Activated T-helper 2 cell treated with anti-CD3 and anti-CD28 coated beads, Interferon-gamma antibody, Interleukin-2, Interleukin-4, amounts not matched to agents 10 μg/mL and 5 μg/mL and 100 μg/mL, durations not matched to agents 14 hours and 24 hours and 36 hours (primary cell): Measurements from ENCODE around the gene IGSF21. TPM values are rescaled to one million over a fixed set of nuclear protein-coding genes. Genes with fewer than 3 reads are reported as not detected.

Experiments used
- DNase-seq: peaks from one replicate; pipeline ENCODE4 v3.0.0; 2021; ENCODE audit warnings: low spot score
- H3K27ac Mint-ChIP-seq: one replicate; pipeline ENCODE4 v1.8.0; 2021; ENCODE audit warnings: mixed read lengths
- H3K27me3 Mint-ChIP-seq: one replicate; pipeline ENCODE4 v1.8.0; 2021; ENCODE audit warnings: low read depth, mixed read lengths
- H3K36me3 Mint-ChIP-seq: one replicate; pipeline ENCODE4 v1.8.0; 2021; ENCODE audit warnings: low read depth, mixed read lengths
- H3K4me1 Mint-ChIP-seq: one replicate; pipeline ENCODE4 v1.8.0; 2021; ENCODE audit warnings: low read depth, mixed read lengths
- H3K4me3 Mint-ChIP-seq: one replicate; pipeline ENCODE4 v1.8.0; 2021; ENCODE audit warnings: low read depth, mild to moderate bottlenecking, moderate library complexity, mixed read lengths
- H3K9me3 Mint-ChIP-seq: one replicate; pipeline ENCODE4 v1.8.0; 2021; ENCODE audit warnings: mixed read lengths
- intact Hi-C: fragments of 100-400 bp; cut with micrococcal nuclease; formaldehyde crosslinking; loops from one replicate; pipeline ENCODE4 v1.15.1; 2023
- total RNA-seq: library from RNA; stranded (reverse); gene quantifications from 2 replicates; pipeline ENCODE4 v1.2.3, GENCODE V29; 2022

IGSF21 gene
- total RNA-seq, 1 donor from 2014 or later: not detected

DNA sequence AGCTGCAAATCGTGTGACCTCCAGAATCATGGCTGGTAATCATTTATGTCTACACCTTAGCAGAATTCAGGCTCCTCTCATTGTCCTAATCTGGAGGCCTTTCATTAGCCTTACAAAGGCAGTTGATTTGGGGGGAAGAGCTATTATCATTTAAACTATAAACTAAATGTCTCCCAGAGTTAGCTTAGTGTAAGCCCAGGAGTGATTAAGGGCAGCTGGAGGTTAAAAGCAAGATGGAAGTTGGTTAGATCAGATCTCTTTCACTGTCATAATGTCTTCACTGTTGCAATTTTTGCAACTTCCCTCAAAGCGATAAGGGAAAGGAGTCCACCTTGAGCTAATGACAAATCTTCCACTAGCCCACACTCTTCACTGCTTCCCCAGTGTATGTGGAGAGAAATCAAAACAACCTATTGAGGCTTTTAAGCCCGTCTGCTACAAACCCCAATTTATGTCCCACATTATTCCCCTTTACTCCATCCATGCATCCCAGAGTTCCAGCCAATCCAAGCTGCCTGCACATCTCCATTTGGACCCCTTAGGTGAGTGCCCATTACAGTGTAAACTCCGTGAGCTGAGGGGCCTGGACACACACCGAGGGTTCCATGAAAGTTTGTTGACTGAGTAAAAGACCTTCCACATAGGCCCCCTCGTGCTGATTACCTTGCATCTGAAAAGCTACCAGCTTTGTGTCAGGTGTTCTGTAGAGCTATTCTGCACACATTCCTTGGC is 311.7 kb downstream of the IGSF21 start:
- Mint-ChIP-seq H3K27me3 (no peaks in the 10 kb centered on the region), H3K4me3 (no peak overlapping the region), H3K4me1 (no peaks in the 10 kb centered on the region), H3K36me3 (no peaks in the 10 kb centered on the region), H3K27ac (no peak overlapping the region), H3K9me3 (no peaks in the 10 kb centered on the region)
- DNase-seq: no peak
- intact Hi-C loops: no loop called here

DNA sequence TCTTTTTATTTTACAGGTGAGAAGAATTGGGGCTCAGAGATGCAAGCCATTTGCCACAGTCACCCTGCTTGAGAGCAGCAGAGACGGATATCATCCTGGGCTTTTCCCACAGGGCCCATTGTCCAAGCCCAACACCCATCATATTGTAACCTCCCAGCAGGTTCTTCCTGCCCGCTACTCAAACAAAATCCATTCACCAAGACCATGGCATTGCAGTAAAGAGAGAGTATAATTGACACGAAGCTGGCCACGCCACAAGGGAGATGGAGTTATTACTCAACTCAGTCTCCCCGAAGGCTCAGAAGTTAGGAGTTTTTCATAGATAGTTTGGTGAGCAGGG is 312.2 kb downstream of the IGSF21 start:
- DNase-seq: no peak
- Mint-ChIP-seq H3K4me3 (no peak overlapping the region), H3K36me3 (no peaks in the 10 kb centered on the region), H3K27ac (no peak overlapping the region), H3K27me3 (no peaks in the 10 kb centered on the region), H3K4me1 (no peaks in the 10 kb centered on the region), H3K9me3 (no peaks in the 10 kb centered on the region)
- intact Hi-C loops: no loop called here

DNA sequence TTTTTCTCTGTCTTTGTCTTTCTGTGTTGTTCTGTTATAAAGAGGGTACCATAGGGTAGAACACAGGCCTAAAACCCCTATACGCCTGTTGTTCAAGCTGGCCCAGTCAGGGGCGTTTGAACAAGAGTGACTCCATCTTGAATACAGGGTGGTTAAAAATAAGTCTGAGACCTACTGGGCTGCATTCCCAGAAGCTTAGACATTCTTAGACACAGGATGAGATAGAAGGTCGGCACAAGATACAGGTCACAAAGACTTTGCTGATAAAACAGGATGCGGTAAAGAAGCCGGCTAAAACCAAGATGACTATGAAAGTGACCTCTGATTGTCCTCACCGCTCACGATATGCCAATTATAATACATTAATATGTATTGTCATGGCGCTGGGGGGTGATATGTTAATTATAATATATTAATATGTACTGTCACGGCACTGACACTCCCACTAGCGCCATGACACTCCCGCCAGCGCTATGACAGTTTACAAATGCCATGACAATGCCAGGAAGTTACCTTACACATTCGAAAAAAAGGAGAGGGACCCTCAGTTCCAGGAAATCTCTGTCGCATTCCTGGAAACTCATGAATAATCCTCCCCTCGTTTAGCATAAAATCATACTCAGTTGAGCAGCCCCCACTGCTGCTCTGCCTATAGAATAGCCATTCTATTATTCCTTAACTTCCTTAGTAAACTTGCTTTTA is 314.6 kb downstream of the IGSF21 start:
- Mint-ChIP-seq H3K4me1 (no peaks in the 10 kb centered on the region), H3K9me3 (no peaks in the 10 kb centered on the region)

DNA sequence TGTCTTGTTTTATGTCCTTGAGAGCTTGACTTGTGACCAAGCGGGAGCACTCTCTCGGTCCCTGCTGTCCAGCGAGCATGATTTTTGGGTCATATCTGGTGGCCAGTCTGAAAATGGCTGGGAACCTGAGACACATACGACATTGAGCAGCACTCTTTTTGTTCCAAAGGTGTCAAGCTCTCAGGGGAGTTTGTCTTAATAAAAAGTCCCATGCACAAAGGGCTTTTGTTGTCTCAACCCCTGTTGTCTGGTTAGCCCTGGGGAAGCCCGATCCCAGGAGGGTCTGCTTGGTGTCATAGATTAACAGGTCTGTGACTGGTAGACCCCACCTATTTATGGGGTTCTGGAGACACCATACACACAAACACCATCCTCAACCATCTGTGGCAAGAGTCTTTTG is 315.4 kb downstream of the IGSF21 start:
- intact Hi-C loops: no loop called here
- Mint-ChIP-seq H3K4me1 (no peaks in the 10 kb centered on the region), H3K9me3 (no peaks in the 10 kb centered on the region), H3K27ac (no peak overlapping the region), H3K27me3 (peaks cover 2% of the 10 kb centered on the region), H3K4me3 (no peak overlapping the region), H3K36me3 (no peaks in the 10 kb centered on the region)
- DNase-seq: no peak

More for the DNA sequence above, 314.6 kb downstream of the IGSF21 start:
- Mint-ChIP-seq H3K27me3 (no peaks in the 10 kb centered on the region), H3K36me3 (no peaks in the 10 kb centered on the region), H3K4me3 (no peak overlapping the region), H3K27ac (no peak overlapping the region)
- intact Hi-C loops: no loop called here
- DNase-seq: no peak

DNA sequence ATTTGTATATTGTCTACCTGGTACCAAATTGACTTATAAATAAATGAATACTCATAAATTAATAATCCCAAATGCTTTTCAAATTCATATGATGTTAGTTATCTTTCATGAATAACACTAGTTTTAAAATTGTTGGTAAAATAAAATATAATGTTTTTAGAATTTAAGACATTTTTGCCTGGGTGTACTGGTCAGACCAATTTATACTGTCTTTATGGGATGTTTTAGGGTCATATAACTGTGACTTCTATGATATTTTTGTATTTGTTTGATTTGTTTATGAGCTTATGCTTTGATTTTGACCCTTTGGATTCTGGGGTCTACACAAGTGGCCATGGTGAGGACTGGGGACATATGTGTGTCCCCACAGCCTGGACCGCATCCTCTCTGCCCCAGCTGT is 319.0 kb downstream of the IGSF21 start:
- intact Hi-C loops: no loop called here
- Mint-ChIP-seq H3K9me3 (no peaks in the 10 kb centered on the region), H3K4me1 (no peaks in the 10 kb centered on the region), H3K27me3 (peaks cover 2% of the 10 kb centered on the region), H3K27ac (no peak overlapping the region), H3K36me3 (no peaks in the 10 kb centered on the region), H3K4me3 (no peak overlapping the region)
- DNase-seq: no peak
